IMR-90 (cell line): ENCODE measurements around the gene SLC25A33. TPM values are rescaled to one million over a fixed set of nuclear protein-coding genes. Genes with fewer than 3 reads are reported as not detected.

Experiments
- ATAC-seq: fragments of 200-7000 bp; cut with Tn5 transposase; 2 replicates; pipeline ENCODE4 v1.9.1; 2020; ENCODE audit warnings: low read depth, mild to moderate bottlenecking, moderate library complexity
- BruUV-seq: library from RNA; stranded (reverse); fragments of 400-500 nt; replicated peaks from 2 replicates; lab custom pipeline; 2021; lab: Mats Ljungman, UMichigan
- CTCF ChIA-PET: fragments of 300-600 bp; formaldehyde crosslinking; extraction: SDS; loops from one replicate; lab custom pipeline; 2021; ENCODE audit warnings: antibody characterized with exemption; lab: Yijun Ruan, JAX
- POLR2A ChIA-PET: fragments of 300-600 bp; sonication (Branson Sonifier 250); formaldehyde crosslinking; loops from one replicate; lab custom pipeline; 2022; ENCODE audit warnings: antibody characterized with exemption; ENCODE audit not compliant: unreplicated experiment; lab: Charles Lee
- DNase-seq: peaks from one replicate; pipeline ENCODE4 v3.0.0; 2013
- H2AFZ ChIP-seq: replicated peaks from 2 replicates; pipeline ENCODE3; 2013; ENCODE audit warnings: low read length, mild to moderate bottlenecking; ENCODE audit not compliant: poor library complexity
- H2AK5ac ChIP-seq: 2 replicates; pipeline ENCODE4 v1.6.1; 2013; ENCODE audit warnings: low read depth, low read length, inconsistent platforms
- H2AK9ac ChIP-seq: replicated peaks from 2 replicates; pipeline ENCODE3; 2013; ENCODE audit warnings: mild to moderate bottlenecking, low read depth, low read length, moderate library complexity; ENCODE audit not compliant: poor library complexity
- H2BK120ac ChIP-seq: 2 replicates; pipeline ENCODE4 v1.6.1; 2013; ENCODE audit warnings: low read depth, low read length, inconsistent platforms
- H2BK15ac ChIP-seq: 3 replicates; pipeline ENCODE4 v1.6.1; 2013; ENCODE audit warnings: low read depth, low read length, inconsistent platforms
- H2BK20ac ChIP-seq: 2 replicates; pipeline ENCODE4 v1.6.1; 2013; ENCODE audit warnings: low read depth, mild to moderate bottlenecking, inconsistent platforms, low read length, moderate library complexity
- H2BK5ac ChIP-seq: 2 replicates; pipeline ENCODE4 v1.6.1; 2013; ENCODE audit warnings: mild to moderate bottlenecking, low read depth, low read length, inconsistent platforms; ENCODE audit not compliant: poor library complexity, severe bottlenecking
- H3K14ac ChIP-seq: replicated peaks from 2 replicates; pipeline ENCODE4 v1.6.1; 2013; ENCODE audit warnings: low read depth, low read length, inconsistent platforms
- H3K18ac ChIP-seq: 2 replicates; pipeline ENCODE4 v1.6.1; 2013; ENCODE audit warnings: low read depth, low read length, control low read depth
- H3K23ac ChIP-seq: 2 replicates; pipeline ENCODE4 v1.6.1; 2013; ENCODE audit warnings: low read depth, low read length, inconsistent platforms
- H3K27ac ChIP-seq: 2 replicates; pipeline ENCODE4 v1.5.1; 2013; ENCODE audit warnings: mild to moderate bottlenecking, control low read depth, low read length; ENCODE audit not compliant: insufficient read depth
- H3K27me3 ChIP-seq: 2 replicates; pipeline ENCODE4 v1.6.1; 2013; ENCODE audit warnings: low read length; ENCODE audit not compliant: control insufficient read depth, insufficient read depth
- H3K36me3 ChIP-seq: 2 replicates; pipeline ENCODE4 v1.6.1; 2013; ENCODE audit warnings: low read length, mixed read lengths; ENCODE audit not compliant: control insufficient read depth, insufficient read depth
- H3K4ac ChIP-seq: 2 replicates; pipeline ENCODE4 v1.6.1; 2013; ENCODE audit warnings: low read depth, low read length, inconsistent platforms
- H3K4me1 ChIP-seq: 2 replicates; pipeline ENCODE4 v1.6.1; 2013; ENCODE audit warnings: low read length, mixed read lengths; ENCODE audit not compliant: control insufficient read depth, insufficient read depth
- H3K4me2 ChIP-seq: 2 replicates; pipeline ENCODE4 v1.6.1; 2013; ENCODE audit warnings: low read depth, mild to moderate bottlenecking, control low read depth, low read length, moderate library complexity
- H3K4me3 ChIP-seq: 2 replicates; pipeline ENCODE4 v1.5.1; 2013; ENCODE audit warnings: low read depth, mild to moderate bottlenecking, control low read depth, low read length, moderate library complexity; ENCODE audit not compliant: insufficient read depth
- H3K56ac ChIP-seq: 2 replicates; pipeline ENCODE4 v1.6.1; 2013; ENCODE audit warnings: low read length, inconsistent platforms; ENCODE audit not compliant: insufficient read depth; ENCODE audit errors: extremely low read depth
- H3K79me1 ChIP-seq, 2 experiments: 2 replicates each; pipeline ENCODE4 v1.6.1; 2013; ENCODE audit warnings: low read length in 2 of 2, inconsistent platforms in 1 of 2, low read depth in 1 of 2
- H3K9ac ChIP-seq: 2 replicates; pipeline ENCODE4 v1.6.1; 2013; ENCODE audit warnings: low read depth, low read length, control low read depth
- H3K9me1 ChIP-seq: 2 replicates; pipeline ENCODE4 v1.6.1; 2013; ENCODE audit warnings: low read length, inconsistent platforms; ENCODE audit not compliant: insufficient read depth
- H3K9me3 ChIP-seq: 2 replicates; pipeline ENCODE4 v1.6.1; 2013; ENCODE audit warnings: low read length; ENCODE audit not compliant: control insufficient read depth, insufficient read depth
- H4K20me1 ChIP-seq: 2 replicates; pipeline ENCODE4 v1.6.1; 2013; ENCODE audit warnings: low read length, inconsistent platforms; ENCODE audit not compliant: insufficient read depth
- H4K5ac ChIP-seq: 2 replicates; pipeline ENCODE4 v1.6.1; 2013; ENCODE audit warnings: mild to moderate bottlenecking, low read depth, low read length, control low read depth
- H4K8ac ChIP-seq, 2 experiments: 2 replicates each; pipeline ENCODE4 v1.6.1; 2013; ENCODE audit warnings: low read depth in 2 of 2, low read length in 2 of 2, control low read depth in 1 of 2, inconsistent platforms in 1 of 2
- H4K91ac ChIP-seq: 2 replicates; pipeline ENCODE4 v1.6.1; 2013; ENCODE audit warnings: low read depth, low read length, inconsistent platforms; ENCODE audit not compliant: insufficient read depth
- CEBPB ChIP-seq: IDR thresholded peaks from 2 replicates; pipeline ENCODE4 v1.6.1; 2012; ENCODE audit warnings: low read depth, low read length, improper control_type of control experiment
- CHD1 ChIP-seq: IDR thresholded peaks from 2 replicates; pipeline ENCODE4 v1.6.1; 2012; ENCODE audit warnings: low read depth, low read length, improper control_type of control experiment
- NFE2L2 ChIP-seq: fragments of 150-350 bp; IDR thresholded peaks from 2 replicates; pipeline ENCODE4 v1.6.1; 2016; ENCODE audit warnings: low read depth, mild to moderate bottlenecking, low read length
- RCOR1 ChIP-seq: IDR thresholded peaks from 2 replicates; pipeline ENCODE4 v1.6.1; 2012; ENCODE audit warnings: mild to moderate bottlenecking, low read length, improper control_type of control experiment; ENCODE audit not compliant: insufficient replicate concordance
- RFX5 ChIP-seq: IDR thresholded peaks from 2 replicates; pipeline ENCODE4 v1.8.0; 2012; ENCODE audit warnings: low read depth, mild to moderate bottlenecking, low read length, moderate library complexity
- SMC3 ChIP-seq: fragments of 150-350 bp; IDR thresholded peaks from 2 replicates; pipeline ENCODE4 v1.6.1; 2016; ENCODE audit warnings: low read depth, mild to moderate bottlenecking, antibody characterized with exemption, low read length, moderate library complexity
- WGBS, 2 experiments: methylation state at CpG; one replicate each; pipeline versions ENCODE4 v1.1.5 to v1.1.7; 2013; ENCODE audit warnings: missing lambda C conversion rate in 2 of 2; ENCODE audit not compliant: insufficient read length in 1 of 2; ENCODE audit errors: extremely low coverage in 2 of 2; 5-methylcytosine and 5-hydroxymethylcytosine counted together
- dilution Hi-C: fragments of 300-500 bp; cut with HindIII; formaldehyde crosslinking; loops from one replicate; pipeline ENCODE4 v1.14.3; 2018; ENCODE audit warnings: low sequenced_read_pairs; ENCODE audit not compliant: unreplicated experiment
- in situ Hi-C: fragments of 300-500 bp; cut with MboI; formaldehyde crosslinking; loops from 3 replicates; pipeline ENCODE4 v1.14.3; 2019; ENCODE audit warnings: low sequenced_read_pairs, inconsistent platforms, mixed read lengths
- intact Hi-C: fragments of 100-400 bp; cut with micrococcal nuclease; formaldehyde crosslinking; loops from 2 replicates; pipeline ENCODE4 v1.10.0; 2022
- polyA plus RNA-seq, 3 experiments: library from polyadenylated mRNA; depleted of rRNA; stranded (reverse); fragments of >200 nt; gene quantifications; 2 replicates each; pipeline ENCODE4 v1.2.3, GENCODE V29; 2012; ENCODE audit warnings: low replicate concordance in 1 of 3
- total RNA-seq: library from RNA; depleted of rRNA; stranded (reverse); fragments of >200 nt; gene quantifications from 2 replicates; pipeline ENCODE4 v1.2.3, GENCODE V29; 2012
- TF ChIP-seq, protein P1 (sequence below): fragments of 150-350 bp; IDR thresholded peaks from 2 replicates; pipeline ENCODE4 v1.6.1; 2016; ENCODE audit warnings: low read depth, mild to moderate bottlenecking, low read length, moderate library complexity, borderline replicate concordance

SLC25A33 gene
- total and polyA plus RNA-seq, 2 of the 4 experiments (the other 2 are of a cell fraction), result 2.5 to 3.0 TPM

DNA sequence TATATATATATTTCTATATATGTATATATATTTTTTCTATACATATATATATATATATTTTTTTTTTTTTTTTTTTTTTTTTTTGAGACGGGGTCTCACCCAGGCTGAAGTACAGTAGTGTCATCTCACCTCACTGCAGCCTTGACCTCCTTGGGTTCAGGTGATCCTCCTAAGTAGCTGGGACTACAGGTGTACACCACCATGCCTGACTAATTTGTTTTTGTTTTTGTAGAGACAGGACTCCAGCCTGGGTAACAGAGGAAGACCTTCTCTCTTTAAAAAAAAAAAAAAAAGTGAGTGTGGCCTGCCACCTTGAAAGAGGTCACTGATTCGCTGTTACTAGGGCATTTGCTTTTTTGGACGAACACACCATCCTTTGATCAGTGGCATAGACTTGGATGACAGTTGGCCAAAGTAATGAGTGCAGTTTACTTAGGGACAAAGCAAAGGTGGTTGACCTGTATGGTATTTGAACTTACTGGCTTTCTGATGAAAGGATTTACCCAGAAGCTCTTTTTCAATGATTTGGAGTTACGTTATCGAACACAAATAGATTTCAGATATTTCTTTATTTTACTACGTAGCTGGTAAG, 10.8 kb downstream of the SLC25A33 start:
- POLR2A ChIA-PET, result no interaction called here
- Histone ChIP-seq H3K14ac (no peak overlapping the region), H3K9me1 (peaks cover 11% of the 10 kb centered on the region), H4K91ac (no peak overlapping the region), H4K8ac (no peak overlapping the region), H2BK15ac (no peak overlapping the region), H3K9me3 (no peaks in the 10 kb centered on the region), H2AFZ (no peak overlapping the region), H3K9ac (no peak overlapping the region), H3K27ac (no peak overlapping the region), H2BK5ac (no peak overlapping the region), H2BK120ac (no peak overlapping the region), H4K5ac (no peak overlapping the region), H3K4me1 (peaks cover 3% of the 10 kb centered on the region; the same call in 1 of the 2 replicates), H3K27me3 (no peaks in the 10 kb centered on the region), H3K79me1 (peaks cover 14 to 61% of the 10 kb centered on the region in 2 experiments), H3K23ac (no peak overlapping the region), H2BK20ac (no peak overlapping the region), H3K4ac (no peak overlapping the region), H3K4me3 (no peak overlapping the region), H3K18ac (no peak overlapping the region), H4K20me1 (peaks cover 39% of the 10 kb centered on the region), H2AK9ac (no peak overlapping the region), H3K4me2 (no peak overlapping the region), H3K36me3 (peaks cover 3% of the 10 kb centered on the region), H2AK5ac (no peak overlapping the region), H3K56ac (no peak overlapping the region)
- no TSS peak for BruUV-seq
- no peak for DNase-seq
- CTCF ChIA-PET, result no interaction called here
- WGBS, 2 experiments, result no CpG with 5 or more reads among the region's 6 CpGs
- dilution Hi-C loops (no loop called here), in situ Hi-C loops (no loop called here), intact Hi-C loops (no loop called here)
- no peak for ATAC-seq
- TF ChIP-seq RCOR1 (no peak), SMC3 (no peak), CEBPB (no peak), RFX5 (no peak), NFE2L2 (no peak), CHD1 (no peak)
- TF ChIP-seq, protein P1, sequence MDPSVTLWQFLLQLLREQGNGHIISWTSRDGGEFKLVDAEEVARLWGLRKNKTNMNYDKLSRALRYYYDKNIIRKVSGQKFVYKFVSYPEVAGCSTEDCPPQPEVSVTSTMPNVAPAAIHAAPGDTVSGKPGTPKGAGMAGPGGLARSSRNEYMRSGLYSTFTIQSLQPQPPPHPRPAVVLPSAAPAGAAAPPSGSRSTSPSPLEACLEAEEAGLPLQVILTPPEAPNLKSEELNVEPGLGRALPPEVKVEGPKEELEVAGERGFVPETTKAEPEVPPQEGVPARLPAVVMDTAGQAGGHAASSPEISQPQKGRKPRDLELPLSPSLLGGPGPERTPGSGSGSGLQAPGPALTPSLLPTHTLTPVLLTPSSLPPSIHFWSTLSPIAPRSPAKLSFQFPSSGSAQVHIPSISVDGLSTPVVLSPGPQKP, result no peak
